Ammon's horn (tissue), 1 donor: ENCODE results near the gene ZDHHC21.
"Not testable (repeated sequence)": the region's sequence is repeated elsewhere in the genome, so short reads cannot be mapped to it uniquely, and the experiment has no call there.

Source experiments
- DNase-seq: peaks from one replicate; pipeline ENCODE4 v3.0.0-alpha.2; 2016; ENCODE audit warnings: low spot score

The ZDHHC21 gene

DNA sequence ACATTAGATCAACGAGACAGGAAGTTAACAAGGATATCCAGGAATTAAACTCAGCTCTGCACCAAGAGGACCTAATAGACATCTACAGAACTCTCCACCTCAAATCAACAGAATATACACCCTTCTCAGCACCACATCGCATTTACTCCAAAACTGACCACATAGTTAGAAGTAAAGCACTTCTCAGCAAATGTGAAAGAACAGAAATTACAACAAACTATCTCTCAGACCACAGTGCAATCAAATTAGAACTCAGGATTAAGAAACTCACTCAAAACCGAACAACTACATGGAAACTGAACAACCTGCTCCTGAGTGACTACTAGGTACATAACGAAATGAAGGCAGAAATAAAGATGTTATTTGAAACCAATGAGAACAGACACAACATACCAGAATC, 10.6 kb downstream of the ZDHHC21 start:
- DNase-seq: not testable (repeated sequence)

DNA sequence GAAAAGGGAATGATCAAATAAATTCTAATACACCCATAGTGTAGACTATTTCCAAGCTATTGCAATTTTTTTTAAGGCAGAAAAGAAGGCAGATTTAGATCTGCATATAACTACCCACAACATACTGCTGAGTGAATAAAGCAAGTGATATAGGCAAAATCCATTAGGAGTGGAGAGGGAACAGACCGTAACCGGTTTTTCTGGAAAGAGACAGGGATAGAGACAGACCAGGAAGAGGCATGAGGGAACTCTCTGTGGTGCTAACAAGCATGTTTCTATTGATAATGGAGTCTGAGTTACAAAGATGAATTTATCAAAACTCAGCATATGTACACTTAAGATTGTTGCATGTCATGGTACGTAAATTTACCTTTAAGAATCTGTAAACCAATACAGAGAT, 14.5 kb downstream of the ZDHHC21 start:
- DNase-seq: no peak

DNA sequence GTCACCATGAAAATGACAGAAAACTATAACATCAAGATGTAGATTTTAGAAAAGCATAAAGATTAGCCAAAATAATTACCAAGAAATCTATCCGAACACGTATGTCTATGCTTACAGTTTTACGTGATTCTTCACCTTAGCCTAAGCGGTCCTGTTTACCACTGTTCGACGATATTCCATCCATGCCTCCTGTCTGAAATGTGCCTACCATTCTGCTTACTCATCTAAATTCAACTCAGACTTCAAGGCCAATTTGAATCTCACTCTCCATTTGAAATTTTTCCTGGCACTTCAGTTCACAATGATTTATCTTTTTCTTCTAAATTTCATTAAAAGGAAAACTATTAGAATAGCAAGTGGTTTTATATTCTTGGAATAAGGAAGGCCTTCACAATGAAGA, 15.4 kb downstream of the ZDHHC21 start:
- no peak for DNase-seq

DNA sequence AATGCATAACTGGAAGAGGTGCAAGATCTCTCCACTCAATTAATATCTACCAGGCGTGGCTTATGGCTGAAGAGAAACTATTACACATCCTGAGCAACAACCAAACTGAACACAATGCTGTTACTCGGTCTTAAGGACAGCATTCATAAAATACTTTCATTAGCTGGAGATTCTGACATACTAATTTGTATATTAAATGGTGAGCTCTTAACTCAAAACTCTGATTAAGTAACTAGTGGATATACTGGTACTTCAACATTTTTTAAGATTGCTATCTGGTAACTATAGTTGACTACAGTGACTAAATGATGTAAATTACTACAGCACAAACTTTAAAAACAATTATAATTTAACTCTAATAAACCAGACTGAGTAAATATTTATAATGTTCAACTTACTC, 15.8 kb downstream of the ZDHHC21 start:
- DNase-seq: no peak

DNA sequence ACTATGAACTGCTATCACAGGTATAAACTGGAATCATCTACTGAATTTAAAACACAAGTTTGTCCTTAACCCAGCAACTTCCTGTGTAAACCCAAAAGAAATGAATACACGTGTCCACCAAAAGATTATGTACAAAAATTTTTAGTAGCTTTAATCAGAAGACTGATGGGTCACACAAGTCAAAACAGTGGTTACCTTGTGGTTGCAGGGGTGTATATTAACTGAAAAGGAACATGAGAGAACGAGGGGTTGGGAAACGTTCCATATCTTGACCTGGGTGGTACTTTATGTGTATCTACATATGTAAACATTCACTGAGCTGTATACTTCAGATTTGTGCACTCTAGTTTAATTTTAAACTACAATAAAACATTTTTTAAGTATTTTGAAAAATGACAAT, 18.6 kb downstream of the ZDHHC21 start:
- DNase-seq: no peak

DNA sequence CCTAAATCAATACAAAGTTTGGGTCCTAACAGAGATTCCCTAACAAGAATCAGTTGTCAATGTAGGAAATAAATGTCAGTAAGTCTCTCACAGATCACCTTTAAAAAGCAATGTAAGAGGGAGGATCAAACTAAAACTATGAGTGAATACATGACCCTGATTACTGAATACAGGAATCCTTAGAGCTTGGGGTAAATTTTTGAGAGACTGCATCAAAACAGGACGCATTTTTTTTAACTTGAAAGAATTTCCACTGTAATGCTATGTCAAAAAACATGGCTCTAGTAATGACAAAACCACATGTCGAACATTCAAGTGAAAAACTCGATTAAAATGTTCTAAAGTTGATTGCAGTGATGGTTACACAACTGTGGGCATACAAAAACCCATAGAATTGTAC, 21.9 kb downstream of the ZDHHC21 start:
- no peak for DNase-seq

DNA sequence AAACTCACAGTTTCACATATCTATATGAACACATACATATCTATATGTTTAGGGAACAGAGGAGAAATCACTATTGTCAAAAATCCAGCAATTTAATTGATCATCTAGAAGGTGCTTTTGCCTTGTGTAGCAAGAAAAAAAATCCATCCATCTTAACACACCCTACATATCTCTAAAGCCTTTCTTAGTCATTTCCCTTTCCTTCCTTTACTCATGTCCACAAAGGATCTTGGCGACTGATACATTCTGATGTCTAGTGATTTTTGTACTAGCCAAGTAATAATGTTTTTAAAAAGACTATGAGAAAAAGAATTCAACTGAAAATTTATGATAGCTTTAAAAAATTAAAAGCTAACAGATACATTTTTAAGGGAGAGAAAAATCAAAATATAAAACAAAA, 22.5 kb downstream of the ZDHHC21 start:
- no peak for DNase-seq

DNA sequence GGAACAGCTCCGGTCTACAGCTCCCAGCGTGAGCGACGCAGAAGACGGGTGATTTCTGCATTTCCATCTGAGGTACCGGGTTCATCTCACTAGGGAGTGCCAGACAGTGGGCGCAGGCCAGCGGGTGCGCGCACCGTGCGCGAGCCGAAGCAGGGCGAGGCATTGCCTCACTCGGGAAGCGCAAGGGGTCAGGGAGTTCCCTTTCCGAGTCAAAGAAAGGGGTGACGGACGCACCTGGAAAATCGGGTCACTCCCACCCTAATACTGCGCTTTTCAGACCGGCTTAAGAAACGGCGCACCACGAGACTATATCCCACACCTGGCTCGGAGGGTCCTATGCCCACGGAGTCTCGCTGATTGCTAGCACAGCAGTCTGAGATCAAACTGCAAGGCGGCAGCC, 29.2 kb downstream of the ZDHHC21 start:
- DNase-seq: not testable (repeated sequence)

DNA sequence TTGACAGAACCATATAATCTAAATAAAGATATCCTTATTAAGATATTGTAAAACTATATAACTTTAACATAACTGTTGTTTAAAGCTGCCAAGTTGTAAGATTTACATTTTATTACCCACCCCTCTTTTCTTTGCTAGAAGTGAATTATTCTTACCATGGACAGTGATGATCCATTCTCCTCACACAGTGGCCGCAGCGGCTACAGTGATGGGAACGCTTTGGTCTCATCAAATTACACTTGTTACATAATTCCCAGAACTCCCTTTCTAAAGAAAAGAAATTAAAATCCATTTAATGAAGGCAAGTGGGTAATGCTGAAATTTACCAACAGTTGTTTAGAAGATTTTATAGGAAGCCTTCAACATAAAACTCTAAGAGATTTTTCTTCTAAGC, 31.2 kb downstream of the ZDHHC21 start:
- DNase-seq: no peak

DNA sequence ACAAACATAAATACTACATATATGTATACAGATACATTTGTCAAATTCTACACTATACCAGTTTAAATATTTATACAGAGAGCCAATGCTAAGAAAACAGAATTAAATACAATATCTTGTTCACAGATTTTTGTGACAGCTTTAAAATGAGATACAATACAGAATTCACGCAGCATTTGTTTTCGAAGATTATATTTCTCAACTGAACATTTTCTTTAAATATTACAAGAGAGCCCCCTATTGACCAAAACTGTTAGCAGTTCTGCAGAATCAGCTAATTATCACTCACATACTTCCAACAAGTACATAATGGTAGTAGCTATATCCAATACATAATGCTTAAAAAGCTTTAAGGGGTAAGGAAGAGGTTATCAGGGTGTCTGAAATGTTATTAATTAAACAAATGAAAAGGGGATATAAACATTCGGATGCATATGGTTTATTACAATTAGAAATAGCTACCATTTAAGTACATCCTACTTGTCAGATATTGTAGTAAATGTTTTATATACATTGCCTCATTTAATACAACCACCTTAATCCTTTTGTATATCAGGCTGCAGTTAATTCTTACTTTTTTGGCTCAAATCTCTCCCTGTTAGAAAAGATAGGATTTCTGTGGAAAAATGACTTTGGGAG, 31.7 kb downstream of the ZDHHC21 start:
- DNase-seq: no peak

DNA sequence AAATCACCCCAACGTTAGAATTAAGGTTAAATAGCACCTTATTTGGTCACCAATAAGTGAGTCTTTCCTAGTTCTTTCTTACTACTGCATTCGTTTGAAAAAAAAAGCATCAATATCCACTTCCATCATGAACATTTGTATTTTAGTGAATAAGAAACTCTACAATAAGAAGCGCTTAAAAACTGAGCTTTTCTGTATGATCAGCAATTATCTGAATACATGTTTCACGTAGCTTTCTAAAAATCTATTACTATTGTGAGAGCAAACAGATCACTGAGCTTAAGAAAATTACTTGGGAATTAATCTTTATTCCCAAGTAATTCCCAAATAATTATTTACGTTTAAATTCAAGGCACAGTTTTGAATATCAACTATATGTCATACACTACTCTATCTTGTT, 32.5 kb downstream of the ZDHHC21 start:
- no peak for DNase-seq

DNA sequence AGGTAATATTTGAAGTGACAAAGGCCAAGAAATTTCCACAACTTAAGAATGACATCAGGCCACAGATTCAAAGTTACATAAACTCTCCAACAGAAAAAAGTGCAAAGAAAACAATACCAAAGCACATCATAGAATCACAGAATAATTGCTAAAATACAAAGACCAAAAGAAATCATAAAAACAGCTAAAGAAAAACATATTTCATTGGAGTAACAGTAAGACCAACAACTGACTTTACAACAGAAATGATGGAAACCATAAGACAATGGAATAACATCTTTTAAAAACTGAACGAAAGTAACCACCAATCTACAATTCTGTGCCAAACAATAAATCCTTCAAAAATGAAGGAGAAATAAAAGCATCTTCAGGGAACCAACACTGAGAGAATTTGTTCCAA, 38.3 kb downstream of the ZDHHC21 start:
- no peak for DNase-seq

DNA sequence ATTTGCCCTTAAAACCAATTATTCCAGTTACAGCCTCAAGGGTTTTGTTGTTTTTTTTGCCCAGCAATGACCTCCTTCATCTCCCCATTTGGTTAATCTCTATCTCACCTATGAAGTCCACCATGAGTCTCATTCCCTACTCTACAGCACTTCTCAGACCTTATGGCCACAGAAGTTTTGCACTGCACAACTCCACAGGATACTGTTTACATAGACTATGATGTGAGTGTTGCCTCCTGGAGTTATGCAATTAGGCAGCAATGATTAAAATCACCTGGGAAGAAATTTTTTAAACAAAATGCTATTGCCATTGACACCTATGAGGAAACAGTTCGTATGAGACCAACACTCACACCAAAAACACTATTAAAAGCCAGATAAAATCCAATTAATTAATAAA, 39.7 kb downstream of the ZDHHC21 start:
- DNase-seq: no peak

DNA sequence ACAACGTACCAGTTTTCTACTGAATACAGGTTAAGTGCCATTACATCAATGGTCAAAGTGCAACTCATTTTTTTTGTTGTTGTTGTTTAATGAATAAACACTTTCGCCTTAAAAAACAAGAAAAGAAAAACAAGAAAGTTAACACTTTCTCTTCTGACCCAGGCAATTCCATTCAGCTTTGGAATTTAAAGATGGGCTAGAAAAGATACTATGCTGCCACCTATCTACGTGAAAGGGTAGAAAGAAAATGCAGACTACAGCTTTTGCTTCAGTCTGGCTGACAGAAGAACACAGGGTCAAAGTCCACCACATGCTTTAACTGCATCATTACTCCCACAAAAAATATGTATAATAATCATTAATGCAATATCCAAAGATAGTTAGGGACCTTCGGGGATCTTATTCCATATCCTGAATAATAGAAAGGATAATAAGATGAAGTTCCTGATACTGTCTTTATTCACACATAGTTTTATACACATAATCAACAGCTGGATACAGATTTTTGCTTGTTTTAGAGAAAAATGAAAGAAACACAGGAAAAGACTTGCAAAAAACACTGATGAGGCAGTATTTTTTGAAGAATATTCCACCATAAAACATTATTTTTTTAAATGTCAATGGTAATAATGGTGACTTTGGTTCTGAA, 40.4 kb downstream of the ZDHHC21 start:
- peak; percentile 42 for DNase-seq

DNA sequence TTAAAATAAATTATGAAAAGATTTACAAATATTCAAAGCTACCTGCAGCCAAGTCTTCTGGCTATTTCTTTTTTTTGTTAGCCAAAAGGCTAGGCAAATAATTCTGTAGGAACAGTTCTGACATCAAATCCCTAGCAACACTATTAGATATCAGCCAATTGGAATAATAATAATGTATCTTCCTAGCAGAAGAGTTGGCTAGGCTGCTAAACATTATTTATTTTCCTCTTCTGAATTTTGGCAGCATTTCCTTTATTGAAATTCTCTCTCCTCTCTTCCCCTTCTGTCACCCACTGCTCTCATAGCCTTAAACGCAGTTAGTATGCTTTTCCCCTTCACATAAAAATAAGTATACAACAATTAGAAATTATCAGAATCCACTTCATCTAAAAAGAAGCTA, 42.6 kb downstream of the ZDHHC21 start:
- no peak for DNase-seq

DNA sequence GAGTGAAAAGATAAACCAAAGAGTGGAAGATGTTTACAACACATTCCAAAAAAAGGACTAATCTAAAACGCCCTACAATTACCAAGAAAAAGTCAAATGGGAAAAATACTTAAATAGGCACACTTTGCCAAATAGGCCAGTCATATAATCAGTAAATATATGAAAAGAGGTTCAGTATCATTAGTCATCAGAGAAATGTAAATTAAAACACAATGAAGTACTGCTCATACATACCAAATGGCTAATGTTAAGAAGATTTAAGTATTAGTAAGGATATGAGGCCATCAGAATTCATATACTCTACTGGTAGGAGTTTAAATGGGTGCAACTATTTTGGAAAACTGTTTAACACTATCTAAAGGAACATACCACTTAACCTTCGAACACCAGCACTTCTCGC, 47.6 kb downstream of the ZDHHC21 start:
- no peak for DNase-seq

DNA sequence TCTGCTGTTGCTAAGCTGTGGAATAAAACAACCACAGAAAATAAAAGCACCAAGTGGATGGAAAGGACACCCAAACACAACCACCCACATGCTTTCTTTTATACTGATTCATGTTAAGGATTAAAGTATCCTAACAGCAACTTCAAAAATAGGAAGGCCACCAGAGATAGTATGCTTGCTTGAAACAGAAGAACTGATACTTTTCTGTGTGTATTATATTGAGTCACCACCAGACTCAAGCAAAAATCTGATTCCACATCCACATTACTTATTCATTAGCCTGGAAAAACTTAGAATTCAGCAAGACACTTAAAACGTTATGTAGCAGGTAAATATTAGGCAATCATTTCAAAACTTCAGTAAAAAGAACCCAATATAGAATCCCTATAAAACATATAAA, 52.3 kb downstream of the ZDHHC21 start:
- DNase-seq: no peak

DNA sequence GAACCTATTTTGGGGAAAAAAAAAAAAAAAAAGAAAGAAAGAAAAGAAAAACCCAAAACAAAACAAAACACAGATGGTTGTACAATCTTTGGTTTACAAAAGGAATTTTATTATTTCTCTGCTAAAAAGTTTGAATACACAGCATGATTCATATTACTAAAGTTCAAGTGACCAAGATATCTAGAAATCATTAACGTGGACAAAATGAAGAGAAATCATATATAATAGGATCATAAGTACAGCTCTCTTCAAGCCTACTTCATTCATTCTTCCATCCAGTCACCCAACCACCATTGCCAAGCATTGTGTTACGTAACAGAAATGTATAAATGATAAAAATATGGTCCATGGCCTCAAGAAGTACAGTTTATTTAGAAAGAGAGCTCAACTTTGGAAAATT, 52.9 kb downstream of the ZDHHC21 start:
- DNase-seq: no peak

DNA sequence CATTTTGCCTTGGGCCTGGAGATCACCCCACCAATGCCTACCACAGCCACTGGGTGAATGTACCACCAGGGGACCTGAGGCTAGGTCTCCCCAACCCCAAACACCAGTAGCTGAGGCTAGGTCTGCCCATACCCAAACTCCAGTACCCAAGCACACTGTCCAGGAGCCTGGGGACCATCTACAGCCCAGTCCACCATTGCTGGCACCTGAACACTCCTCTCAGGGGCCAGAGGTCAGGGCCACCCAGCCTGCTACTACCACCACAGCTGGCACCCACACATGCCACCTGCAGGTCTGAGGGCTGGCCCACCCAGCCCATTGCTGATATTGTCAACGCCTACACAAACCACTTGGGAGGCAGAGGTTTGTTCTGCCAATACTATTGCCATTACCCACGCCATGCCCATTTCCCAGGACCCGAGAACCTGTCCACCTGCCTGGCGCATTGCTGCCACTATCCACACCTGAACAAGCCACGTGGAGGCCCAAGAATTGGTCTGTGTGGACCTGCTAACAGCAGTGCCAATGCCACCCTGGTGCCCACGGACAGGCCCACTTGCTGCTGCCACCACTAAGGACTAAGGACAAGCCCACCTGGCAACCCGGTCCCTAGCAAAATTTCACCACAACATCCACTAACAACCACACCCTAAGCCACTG, 59.2 kb downstream of the ZDHHC21 start:
- no peak for DNase-seq

DNA sequence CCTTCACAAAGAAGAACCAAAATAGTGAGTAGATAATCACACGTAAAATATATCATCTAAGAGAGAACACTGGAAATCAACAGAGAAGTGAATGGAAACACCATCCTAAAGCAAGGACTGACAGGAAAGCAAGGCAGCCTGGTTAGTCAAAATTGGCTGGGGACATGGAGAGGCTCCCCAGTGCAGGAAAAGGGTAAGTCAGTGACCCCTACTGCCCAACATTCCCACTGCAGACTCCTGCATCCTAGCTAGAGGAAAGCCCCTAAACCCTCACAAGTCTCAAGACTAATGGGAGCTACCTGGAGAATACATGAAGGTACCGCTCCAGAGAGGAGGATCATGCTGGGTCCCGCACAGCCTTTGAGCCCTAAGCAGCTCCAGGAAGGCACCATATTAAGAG, 60.1 kb downstream of the ZDHHC21 start:
- no peak for DNase-seq

DNA sequence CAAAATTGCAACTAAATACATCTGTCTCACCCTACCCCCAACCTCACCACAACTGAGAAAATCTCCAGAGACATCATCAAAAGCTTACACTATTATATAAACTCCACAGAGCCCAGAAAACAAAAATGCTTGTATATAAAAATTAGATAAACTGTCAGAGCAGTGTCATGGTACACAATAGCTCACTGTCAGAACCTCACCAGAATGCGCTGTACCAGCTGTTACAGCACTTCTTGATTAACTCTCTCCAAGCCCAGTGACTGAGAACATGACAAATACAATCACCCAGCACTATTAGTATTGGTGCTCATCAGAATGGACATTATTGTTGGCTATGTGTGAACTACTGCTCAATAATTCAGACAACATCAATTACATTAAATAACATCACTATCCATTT, 65.7 kb downstream of the ZDHHC21 start:
- peak; percentile 30 for DNase-seq

DNA sequence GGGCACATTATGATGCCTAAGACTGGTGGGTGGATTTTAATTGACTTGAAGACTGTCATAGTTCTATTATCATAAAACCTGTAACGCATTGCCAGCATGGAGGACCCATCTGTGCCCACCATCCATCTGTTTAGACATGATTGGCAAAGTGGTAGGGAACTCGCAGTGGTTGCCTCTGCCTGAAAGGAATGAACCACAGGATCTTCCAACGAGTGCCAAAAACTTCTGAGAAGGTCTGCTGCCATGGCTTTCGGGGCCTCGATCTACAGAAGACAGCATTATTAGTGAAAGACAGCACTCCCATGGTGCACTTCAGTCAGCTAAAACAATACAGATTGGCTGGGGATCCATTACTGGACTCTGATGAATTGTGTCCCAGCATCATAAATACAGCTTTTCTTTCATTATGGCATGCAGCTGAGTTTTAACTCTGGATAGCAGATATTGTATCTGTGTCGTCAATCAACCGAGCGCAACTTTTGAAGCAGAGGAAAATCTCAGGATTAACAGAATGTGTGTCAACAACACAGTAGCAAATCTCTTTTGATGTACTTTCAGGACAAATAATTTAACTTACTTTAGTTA, 74.3 kb downstream of the ZDHHC21 start:
- peak; percentile 30 for DNase-seq
